ENCODE results near the gene SORCS2.

Gene SORCS2

DNA sequence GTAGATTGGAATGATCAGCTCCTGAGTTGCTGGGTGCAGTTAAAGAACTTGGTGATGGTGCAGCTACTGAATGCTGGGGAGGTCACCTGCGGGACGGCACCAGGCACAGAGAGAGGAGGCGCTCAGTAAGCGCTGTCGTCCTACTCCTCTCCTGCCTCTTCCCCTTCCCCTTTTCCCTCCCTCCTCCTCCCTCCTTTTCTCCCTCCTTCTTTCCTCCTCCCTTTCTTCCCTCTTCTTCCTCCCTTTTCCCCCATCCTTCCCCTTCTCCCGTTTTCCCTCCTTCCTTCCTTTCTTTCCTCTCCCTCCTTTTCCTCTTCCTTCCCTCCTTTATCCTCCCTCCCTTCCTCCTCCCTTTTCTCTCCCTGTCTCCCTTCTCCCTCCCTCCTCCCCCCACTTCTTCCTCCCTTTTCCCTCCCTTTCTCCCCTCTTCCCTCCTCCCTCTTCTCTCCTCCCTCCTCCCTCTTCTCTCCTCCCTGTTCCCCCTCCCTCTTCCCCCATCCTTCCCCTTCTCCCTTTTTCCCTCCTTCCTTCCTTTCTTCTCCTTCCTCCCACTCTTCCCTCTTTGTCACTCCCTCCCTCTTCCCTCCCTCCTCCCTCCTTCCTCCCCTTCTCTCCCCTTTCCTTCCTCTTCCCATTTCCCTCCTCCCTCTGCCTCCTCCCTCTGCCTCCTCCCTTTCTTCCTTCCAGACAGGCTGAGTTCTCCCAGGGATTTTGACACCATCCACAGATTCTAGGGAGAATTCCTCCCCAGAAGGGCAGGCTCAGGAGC lies 330.3 kb downstream of the SORCS2 start:
- DNase-seq: no peak

DNA sequence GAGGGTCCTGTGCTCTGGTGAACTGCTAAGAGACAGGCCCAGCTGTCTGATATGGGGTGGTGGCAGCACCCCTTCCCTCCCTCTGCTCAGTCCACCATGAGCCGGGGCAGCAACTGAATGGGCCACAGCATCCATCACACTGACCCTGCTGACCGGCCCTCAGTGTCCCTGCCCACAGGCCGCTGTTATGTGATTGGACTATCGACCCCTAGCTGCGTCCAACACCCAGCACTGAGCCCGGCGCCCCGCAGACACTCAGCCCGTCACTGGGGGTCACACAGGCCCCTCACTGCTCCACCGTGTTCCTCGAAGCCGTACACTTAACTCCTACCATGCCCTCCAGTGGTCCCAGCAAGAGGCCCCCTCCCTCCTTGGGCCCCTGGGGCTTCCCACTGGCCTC lies 331.2 kb downstream of the SORCS2 start:
- DNase-seq: no peak

DNA sequence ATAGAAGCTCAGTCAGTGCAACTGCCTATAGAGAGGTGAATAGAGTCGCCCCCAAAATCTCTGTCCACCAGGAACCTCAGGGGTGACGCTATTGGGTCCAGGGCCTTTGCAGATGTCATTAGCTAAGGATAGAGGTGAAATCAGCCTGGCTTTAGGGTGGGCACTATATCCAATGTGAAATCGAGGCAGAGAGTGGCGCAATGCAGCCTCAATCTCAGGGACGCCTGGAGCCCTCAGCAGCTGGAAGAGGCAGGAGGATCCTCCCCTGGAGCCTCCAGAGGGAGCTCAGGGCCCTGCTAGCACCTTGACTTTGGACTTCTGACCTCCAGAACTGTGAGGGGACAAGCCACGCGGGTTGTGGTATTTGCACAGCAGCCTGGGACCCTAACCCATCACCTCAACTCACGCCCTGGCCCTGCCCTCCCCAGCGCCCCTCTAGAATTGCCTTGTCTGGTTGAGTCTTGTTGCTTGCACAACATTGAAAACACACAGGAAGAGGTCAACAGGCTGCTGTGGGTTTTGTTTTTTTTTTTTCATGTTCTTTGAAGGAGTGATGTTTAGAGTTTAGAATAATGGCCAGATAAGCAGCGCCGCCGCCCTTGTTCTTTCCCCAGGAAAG lies 331.8 kb downstream of the SORCS2 start:
- DNase-seq: no peak

DNA sequence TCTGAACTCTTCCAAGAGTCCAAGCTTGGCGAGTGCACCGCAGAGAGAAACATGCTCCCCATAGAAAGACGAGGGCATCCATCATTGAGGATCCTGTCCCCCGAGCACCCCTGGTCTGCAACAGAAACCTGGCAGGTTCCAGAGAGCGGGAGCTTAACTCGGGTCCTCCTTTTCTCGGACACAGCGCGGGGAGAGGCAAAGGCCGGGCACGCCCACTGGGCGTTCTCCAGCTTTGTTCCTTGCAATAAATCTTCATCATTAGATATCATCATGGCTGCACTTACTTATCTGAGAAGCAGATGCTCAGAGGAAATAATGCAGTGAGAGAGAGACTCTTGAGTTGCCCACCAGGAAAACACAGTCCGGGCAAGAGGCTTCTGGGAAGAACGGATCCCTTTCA lies 332.5 kb downstream of the SORCS2 start:
- no peak for DNase-seq

DNA sequence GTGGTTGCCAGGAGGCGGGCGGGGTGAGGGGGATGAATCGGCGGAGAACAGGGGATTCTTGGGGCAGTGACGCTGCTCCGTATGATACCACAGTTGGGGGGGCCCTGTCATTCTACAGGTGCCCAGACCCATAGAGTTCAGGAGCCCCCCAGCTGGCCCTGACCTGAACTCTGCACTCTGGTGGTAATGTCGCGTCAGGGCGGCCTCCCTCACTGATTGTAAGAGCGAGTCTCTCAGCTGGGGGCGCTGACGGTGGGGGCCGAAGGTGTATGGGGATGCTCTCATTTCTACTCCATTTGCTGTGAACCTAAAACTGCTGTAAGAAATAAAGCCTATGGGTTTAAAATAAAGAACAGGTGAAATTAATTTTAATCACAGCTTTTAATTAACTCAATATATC lies 334.2 kb downstream of the SORCS2 start:
- DNase-seq: no peak

DNA sequence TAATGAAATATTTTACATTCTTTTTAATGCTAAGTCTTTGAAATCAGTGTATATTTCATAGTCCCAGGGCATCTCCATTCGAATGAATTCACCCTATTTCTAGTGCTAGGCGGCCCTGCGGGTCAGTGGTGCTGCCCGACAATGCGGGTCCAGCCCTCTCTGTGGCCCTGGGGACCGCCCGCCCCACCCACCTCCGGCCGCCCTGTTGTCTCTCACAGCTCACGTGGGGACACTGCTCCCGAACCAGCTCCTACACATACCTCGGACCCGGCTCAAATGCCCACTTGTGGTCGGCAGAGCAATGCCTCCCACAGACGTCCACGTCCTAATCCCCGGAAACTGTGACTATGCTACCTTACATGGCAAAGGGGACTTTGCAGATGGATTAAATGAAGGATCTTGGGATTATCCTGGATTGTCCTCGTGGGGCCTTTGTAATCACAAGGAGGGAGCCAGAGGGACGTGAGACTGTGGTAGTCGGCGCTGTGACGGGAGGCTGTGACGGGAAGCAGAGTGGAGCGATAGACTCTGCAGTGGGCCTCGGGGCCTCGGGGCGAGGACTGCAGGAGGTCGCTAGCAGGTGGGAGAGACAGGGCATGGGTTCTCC lies 334.7 kb downstream of the SORCS2 start:
- DNase-seq: no peak

DNA sequence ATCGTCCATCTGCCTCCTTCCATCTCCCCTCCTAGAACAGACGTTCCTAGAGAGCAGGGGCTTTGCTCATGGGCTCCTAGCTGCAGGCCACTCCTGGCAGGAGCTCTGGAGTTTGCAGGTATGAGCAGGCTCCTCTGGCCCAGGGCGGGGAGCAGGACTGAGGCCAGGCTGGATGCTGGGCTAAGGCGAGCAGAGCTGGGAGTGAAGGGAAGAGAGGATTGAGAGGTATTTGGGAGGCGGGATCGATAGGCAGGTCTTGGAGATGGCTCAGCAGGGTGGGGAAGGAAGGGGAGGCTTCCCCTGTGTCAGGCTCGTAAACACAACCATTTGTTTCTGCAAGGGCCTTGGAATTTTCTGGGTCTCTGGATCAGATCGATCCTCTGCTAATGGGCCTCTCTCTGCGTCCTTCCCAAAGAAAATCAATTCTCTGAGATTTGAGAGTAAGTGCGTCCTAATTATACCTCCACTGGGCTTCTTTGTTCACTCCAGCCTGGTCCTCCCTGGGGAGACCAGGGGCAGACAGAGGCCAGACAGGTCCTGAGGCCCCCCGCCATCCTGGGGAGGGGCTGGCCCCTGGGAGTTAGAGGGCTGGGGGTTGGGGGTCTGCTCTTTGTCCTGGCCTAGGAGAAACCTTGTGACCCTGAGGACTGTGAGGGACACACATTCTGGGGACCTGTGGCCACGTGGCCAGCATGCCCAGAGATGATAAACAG lies 337.2 kb downstream of the SORCS2 start:
- no peak for DNase-seq

DNA sequence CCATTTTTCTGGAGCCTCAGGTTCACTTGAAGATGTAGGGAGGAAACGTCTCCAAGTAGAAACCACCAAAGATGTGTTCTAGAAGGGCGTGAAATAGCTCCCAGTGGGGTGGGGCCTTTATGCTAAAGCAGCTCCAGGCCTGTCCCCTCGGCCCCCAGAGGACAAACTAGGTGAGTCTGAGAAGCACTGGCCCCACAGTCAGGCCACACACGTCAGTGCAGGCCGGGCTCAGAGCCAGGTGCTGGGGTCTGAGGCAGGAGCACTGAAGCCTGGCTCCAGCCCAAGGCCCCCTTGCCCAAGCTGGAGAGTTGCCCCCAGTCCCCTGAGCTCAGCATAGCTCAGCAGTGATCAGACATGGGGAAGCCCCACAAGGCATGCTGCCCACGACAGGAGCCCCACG lies 337.7 kb downstream of the SORCS2 start:
- no peak for DNase-seq

DNA sequence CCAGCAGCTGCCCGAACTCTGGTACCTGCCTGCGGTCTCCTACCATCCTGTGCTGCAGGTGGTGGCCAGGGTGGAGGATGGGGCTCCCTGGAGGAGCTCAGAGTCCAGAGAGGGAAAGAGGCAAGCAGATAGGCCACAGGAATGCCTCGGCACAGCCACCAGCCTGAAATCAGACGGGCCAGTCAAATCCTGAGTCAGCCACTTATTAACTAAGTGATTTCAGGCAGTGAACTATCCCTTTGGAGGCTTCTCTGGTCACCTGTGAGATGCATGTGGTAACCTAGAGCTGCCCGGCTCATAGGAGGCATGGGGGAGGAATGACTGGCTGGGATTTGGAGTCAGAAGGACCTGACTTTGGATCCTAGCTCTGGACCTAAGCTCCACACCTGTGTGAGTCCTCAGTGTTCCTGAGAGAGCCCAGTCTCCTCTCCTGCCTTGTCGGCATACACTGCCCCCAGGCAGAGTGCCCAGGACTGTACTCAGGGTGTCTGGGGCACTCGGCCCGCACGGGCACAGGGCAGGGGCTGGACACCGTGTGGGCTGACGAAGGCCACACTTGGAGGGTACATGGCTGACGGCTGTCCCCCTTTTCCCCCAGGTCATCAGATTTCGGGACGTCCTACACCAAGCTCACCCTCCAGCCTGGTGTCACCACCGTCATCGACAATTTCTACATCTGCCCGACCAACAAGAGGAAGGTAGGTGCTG lies 338.7 kb downstream of the SORCS2 start:
- no peak for DNase-seq

DNA sequence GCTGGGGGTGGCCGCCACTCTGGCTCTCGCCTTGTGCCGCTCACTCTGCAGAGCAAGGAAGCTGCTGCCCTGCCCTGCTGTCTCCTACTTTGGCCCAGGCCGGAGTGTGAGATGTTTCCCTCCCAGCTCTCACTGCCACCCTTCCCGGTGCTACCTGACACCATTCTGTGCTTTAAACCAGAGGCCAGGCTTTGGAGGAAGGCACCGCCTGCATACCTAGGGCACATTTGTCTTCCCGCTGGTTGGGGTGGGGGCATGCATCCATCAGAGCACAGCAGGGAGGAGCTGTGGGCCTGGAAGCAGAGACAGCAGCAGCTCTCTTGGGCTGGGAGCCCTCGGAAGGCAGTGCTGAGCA lies 339.3 kb downstream of the SORCS2 start:
- DNase-seq: no peak

DNA sequence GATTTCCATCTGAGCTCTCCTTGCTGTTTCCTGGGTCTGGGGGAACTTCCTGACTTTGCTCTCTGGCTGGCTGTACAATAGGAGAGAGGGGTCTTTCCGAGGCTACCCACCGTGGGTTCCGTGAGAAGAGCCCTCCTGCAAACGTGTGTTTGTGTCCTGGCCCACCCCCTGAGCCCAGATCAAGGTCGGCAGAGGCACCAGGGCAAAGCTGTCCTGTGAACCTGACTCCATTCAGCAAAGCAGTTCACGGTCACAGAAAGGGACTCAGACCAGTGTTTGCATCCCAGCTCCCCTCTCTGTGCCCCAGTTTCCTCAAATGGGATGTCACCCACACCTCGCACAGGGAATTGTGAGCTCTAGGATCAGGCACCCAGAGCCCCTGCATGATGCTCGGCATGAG lies 339.7 kb downstream of the SORCS2 start:
- DNase-seq: no peak

DNA sequence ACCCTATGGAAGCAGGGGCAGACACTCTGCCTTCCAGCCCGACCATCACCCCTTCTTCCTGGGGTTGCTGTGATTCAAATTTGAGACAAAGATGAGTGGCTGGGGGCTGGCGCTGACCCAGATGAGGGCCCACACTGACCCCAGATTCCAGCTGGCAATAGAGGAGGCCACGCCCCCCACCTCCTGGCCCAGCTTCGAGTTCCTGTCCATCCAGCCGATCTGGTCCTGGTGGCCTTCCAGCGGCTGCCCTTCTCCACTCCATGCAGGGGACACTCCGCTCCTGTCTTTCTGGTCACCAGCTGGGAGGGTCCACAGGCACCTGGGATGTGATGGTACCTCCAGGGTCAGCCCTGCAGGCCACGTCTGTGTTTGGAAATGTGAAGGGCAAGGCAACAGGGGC lies 340.9 kb downstream of the SORCS2 start:
- DNase-seq: no peak

DNA sequence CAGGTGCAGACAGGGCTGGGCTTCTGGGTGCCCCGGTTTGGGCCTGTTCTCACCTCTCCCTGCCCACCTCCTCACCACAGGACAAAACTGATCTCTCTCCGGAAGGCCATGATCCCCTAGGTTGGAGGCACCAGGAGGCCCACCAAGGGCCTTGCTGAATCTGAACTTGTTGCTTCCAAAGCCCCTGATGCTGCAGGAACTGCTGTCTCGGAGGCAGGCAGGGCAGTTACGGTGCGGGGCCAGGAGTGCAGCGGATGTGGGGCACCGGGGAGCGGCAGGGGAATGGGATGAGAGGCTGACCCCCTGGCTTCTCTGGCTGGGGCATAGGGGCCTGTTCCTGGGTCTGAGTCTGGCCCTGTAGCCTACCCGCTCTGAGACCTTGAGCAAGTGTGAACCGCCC lies 342.8 kb downstream of the SORCS2 start:
- DNase-seq: no peak

DNA sequence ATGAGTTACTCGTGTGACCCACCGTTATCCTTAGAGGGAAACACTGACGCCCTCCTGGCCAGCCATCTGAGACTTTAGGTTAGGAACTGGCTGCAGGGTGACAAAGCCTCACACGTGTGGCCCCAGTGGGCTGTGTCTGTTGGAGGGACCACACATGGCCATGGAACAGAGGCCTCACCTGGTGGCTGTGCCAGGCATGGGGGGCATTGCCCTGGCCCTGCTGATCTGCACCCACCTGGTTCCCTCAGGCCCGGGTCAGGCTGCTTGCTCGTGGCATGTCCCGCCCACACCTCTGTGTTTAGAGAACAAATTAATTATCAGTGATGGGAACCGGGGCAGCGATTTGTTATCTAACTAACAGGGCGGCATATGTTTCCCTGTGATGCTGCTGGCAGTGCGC lies 343.3 kb downstream of the SORCS2 start:
- DNase-seq: no peak

DNA sequence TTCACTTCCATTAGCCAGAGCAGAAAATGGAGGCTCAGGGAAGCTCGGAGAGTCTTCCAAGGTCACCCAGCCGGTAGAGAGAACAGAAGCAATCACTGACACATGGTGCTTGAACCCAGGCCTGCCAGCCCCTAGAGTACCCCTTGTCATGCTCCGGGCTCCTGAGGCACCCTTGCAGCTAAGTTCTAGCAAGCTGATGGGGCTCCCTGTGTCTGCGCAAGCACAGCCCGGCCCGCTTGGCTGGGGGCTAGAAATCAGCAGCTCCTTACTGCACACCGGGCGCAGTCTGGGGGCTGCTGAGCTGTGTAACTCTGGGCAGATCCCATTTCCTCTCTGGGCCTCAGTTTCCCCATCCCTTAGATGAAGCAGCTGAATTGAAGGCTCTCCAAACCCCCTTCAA lies 344.5 kb downstream of the SORCS2 start:
- DNase-seq: no peak

DNA sequence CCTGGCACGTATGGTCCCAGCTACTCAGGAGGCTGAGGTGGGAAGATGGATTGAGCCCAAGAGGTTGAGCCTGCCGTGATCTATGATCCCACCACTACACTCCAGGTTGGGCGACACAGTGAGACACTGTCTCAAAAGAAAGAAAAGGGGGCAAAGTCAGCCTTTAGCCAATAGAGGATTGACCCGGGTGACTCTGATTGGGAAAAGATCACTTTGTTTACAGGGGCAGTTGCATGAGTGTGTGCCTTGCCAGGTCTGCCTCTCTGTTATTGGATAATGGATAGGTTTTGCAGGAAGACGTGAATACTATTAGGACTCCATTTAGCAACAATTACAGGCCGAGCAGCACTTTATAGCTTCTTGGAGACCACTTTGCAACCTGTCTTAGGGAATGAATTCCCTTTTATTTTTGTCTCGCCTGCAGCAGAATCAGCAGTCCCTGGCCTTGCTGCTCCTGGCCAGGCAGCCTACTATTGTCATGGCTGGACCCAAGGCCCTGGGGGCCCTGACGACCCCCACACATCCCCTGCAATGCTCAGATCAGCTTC lies 345.6 kb downstream of the SORCS2 start:
- no peak for DNase-seq

DNA sequence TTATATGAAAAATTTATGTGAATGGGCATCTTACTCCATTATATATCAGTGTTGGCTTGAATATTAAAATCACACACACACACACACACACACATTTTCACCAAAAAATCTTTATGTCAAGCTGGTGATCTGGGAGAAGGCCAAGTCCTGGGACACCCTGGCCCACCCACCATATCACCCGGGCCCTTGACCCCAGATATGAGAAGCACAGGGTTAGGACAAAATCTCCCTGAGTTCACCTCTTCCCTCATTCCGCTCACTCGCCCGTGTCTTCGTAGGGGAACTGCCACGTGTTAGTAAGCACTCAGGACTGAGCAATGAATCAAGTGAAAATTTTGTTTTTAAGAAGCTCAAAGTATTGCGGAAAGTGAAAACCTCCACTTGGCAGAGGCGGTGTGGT lies 346.2 kb downstream of the SORCS2 start:
- no peak for DNase-seq

DNA sequence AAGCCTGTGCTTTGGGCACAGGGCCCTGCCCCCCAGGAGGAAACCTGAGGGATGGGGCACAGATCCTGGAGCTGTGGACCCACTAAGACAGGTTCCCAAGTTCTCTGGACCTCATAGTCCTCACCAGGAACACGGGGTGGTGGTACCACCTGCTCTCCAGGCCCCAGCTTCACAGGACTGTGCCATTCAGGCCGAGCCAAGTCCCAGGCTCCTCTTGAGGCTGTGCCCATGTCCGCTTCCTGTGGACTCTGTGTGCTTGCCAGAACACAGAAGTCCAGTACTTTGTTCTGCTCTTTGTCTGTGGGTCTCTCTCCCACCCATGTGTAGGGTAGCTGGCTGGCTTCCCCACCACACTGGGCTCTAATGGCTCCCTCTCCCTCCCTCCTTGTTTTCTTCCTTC lies 346.8 kb downstream of the SORCS2 start:
- DNase-seq: no peak

DNA sequence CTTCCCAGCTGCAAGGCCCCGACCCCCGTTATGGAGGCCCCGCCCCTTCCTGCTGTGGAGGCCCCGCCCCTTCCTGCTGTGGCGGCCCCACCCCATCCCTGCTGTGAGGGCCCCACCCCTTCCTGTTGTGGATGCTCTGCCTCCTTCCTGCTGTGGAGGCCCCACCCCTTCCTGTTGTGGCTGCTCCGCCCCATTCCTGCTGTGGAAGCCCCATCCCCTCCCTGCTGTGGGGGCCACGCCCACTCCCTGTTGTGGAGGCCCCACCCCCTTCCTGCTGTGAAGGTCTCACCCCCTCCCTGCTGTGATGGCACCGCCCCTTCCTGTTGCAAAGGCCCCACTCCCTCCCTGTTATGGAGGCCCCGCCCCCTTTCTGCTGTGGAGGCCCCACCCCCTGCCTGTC lies 347.3 kb downstream of the SORCS2 start:
- DNase-seq: peak; percentile 98

DNA sequence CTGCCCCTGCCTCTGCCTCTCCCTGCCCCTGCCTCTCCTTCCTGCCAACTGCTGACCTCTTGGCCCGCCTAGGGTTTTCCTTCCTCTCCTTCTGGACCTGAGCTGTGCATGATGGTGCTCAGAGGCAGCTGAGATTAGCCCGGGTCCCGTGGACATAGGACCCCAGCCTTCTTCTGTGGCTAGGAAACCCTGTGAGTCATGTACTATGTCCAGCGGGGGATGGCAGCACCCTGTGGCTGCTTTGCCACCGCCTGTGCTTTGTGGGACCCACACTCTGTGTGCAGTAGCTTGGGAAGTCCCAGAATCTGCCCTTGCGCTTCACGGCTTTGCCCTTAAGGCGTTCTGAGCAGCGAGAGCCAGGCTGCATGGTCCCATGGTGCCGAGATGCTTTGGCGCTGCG lies 347.9 kb downstream of the SORCS2 start:
- no peak for DNase-seq

DNA sequence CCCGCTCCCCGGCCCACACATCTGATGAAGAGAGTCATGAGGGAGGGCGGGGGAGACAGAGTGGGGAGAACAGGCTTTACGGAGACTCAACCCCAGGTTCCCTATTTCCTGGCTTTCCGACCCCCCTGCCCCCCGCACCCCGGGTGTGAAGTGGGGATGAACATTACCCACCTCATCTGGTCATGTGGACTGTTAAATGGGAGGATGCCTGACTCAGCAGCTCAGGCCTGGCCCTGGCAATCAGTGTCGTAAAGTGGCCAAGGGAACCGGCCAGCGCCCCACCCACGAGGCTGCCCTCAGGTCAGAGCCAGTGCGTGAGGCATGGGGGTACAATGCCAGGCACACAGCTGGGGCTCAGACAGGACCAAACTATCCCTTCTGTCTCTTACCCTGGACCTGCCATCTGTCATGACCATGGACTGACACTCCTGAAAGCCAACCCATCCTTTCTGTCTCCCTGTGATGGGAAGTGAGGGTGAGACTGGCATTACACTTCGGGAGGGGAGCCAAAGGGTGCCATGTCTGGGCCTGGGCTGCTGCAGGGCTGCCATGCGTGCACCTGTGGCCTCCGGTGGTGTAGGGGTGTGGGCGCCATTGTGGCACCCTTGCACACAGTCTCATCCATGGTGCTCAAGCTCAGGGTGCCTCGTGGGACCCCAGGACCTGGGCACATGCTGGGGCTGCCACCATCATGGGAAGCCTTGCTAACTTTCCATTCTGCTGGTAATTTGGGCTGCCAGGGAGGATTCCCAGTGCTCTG lies 348.5 kb downstream of the SORCS2 start:
- DNase-seq: no peak

DNA sequence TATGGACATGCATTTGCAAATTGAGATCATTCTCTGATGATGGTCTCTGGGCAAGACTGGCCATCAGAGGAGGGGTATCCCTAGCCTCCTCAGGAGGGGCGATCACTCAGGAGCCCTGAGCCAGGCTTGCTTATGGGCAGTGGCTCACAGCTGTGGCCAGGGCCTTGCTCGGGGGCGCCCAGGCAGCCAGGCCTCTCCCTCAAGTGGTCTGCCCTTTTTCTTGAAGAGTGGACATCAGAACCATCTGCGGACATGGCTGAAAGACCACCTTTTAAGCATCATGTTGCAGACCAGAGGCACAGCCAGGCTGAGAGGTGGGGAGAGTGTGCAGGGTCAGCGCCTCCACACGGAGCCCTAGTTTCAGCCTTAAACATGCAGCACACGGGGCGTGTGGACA lies 349.1 kb downstream of the SORCS2 start:
- DNase-seq: no peak

Data from NK-92 treated with Interleukin-12 subunit alpha and Interleukin-12 subunit beta, amount 100 ng/mL, for 24 hours (cell line).